NCI-H128 (cell line): ENCODE results near the gene LRCH1.
A peak's percentile ranks its signal among the peaks of the same experiment; 100 is the strongest.
"Not testable (repeated sequence)": the region's sequence is repeated elsewhere in the genome, so short reads cannot be mapped to it uniquely, and the experiment has no call there.

Source experiments
- DNase-seq: peaks from one replicate; lab custom pipeline; 2025; ENCODE audit not compliant: unreplicated experiment; lab: John Stamatoyannopoulos, UW

The LRCH1 gene, protein sequence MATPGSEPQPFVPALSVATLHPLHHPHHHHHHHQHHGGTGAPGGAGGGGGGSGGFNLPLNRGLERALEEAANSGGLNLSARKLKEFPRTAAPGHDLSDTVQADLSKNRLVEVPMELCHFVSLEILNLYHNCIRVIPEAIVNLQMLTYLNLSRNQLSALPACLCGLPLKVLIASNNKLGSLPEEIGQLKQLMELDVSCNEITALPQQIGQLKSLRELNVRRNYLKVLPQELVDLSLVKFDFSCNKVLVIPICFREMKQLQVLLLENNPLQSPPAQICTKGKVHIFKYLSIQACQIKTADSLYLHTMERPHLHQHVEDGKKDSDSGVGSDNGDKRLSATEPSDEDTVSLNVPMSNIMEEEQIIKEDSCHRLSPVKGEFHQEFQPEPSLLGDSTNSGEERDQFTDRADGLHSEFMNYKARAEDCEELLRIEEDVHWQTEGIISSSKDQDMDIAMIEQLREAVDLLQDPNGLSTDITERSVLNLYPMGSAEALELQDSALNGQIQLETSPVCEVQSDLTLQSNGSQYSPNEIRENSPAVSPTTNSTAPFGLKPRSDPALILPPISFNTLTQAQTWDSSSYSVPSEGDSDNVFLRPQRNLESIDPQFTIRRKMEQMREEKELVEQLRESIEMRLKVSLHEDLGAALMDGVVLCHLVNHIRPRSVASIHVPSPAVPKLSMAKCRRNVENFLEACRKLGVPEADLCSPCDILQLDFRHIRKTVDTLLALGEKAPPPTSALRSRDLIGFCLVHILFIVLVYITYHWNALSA

DNA sequence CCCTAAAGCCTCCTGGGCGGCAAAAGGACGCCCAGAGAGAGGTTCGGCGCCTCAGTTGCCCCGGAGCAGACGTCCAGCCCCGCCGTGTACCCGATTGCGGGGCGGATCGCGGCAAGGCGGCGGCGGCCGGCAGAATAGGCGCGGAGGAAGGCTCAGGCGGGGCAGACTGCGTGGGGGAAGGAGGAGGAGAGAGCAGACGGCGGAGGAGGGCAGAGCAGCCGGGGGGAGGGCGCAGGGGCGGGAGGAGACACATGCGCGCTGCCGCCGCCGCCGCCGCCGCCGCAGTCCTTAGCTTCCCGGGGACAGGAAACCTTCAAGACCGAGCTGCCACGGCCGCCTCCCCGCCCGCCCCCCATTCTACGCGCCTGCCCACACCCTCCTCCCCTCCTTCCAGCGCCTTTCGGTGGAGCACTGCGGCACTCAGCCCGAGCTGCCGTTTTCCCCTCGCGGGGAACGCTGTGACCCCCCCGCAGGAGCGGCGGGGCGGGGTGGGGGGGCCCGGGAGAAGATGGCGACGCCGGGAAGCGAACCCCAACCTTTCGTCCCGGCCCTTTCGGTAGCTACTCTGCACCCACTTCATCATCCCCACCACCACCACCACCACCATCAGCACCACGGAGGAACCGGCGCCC lies at the start of gene LRCH1:
Gene LRCH1, plus strand, starts transcription at position 282 of the 632 bp plus-strand sequence. Its CDS starts 227 bp downstream, at position 509.
- DNase-seq = no peak

DNA sequence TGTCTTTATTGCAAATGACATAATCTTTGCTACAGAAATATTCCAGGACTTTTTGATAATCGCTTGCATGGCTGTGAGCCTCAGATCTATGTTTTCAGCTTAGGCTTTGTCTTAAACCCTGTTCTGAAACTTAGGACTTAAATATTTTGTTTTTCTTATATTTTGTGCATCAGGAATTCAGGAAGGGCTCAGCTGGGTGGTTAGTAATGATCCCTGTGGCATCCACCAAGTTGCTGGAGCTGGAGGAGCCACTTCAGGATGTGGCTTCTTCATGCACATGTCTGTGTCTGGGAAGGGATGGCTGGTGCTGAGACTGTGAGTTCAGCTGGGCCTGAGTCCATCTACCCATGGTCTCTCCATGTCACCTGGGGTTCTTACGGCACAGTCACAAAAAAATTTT lies 48.9 kb upstream of the LRCH1 start:
- DNase-seq = no peak

DNA sequence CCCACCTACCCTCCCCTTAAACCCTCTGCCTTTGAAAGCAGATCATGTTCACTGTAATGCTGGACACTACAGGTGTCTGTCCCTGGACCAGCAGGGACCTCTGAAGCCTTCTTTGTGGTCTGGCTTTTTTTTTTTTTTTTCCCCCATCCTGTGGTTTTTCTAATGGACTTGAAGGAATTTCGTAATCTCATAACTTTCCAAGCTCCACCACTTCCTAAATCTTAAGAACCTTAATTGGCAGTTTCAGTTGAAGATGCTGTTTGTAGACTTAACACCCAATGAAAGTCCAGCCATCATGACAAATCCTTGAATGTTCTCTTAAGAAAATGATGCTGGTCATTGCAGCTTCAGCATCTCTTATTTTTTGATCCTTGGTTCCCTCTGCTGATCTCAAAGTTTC lies 45.0 kb upstream of the LRCH1 start:
- no peak for DNase-seq

DNA sequence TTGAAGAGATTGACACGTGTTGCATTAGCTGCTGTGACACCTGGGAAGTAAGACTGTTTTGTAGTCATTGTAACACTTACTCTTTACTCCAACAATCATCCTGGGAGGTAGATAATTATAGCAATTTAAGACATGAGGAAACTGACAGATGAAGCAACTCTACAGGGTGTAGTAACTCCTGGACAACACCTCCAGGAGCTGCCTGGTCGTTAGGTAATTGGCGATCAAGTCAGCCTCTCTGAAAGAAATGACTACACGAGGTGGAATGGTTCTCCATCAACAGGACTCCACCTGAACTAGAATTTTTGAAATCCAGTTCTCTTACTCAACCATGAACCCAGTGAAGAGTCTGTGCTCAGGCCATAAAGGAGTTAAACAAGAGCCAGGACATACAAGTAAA lies 43.0 kb upstream of the LRCH1 start:
- no peak for DNase-seq

DNA sequence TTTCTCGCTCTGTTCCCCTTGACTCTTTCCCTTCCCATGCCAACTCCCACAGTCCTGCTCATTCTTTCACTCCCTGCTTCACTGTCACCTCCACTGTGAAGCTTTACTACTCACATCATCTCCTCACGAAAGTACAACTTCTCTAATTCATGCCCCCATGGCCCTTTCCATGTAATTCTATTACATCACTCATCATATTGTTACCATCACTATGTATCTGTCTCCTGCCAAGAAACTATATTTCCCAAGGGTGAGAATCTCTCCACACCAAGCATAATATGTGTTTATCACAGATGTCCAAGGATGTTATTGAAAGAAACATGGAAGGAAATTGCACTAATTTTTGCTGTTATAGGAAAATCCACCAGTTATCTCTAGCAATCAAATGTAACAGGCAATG lies 37.2 kb upstream of the LRCH1 start:
- no peak for DNase-seq

DNA sequence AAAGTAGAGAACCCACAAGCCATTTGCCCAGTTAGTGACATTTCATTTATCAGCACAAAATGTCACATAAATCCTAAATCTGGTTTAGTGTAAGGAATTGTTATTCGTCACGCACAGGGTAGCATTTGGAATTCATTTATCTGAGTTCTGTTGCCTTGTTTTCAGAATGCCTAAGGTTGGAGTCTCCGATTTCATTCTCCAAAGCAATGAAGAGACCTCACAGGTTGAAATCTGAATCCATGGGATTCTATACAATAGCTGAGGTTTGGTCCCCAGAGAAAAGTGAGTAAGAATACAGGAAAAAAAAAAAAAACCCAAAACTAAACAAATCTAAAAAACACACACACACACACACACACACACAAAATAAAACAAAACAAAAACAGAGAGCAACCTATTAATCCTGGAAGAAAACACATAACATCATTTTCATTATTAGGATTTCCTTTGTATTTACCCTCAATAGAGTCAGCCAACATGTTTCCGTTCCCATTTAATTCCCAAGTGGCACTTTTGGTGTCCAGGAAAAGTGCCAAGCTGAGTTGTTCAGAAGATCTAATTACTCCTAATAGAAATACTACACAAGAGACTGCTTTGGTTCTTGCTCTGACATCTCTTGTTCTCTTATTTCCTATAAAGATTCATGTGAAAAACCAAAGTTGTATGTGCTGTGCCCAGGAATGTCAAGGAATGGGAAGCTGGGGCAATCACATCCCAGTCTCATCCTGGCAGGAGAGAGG lies 36.2 kb upstream of the LRCH1 start:
- peak; percentile 49 for DNase-seq

DNA sequence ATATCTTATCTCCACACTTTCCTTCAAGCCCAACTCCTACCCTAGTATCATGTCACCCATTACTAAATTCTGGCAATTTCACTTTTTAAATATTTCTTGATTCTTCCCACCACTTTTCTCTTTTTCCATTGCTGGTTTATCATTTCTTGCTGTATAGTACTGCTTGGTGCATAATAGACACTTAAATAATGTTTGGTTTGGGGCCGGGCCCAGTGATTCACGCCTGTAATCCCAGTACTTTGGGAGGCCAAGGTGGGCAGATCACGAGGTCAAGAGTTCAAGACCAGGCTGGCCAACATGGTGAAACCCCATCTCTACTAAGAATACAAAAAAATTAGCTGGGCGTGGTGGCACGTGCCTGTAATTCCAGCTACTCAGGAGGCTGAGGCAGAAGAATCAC lies 35.2 kb upstream of the LRCH1 start:
- not testable (repeated sequence) for DNase-seq

DNA sequence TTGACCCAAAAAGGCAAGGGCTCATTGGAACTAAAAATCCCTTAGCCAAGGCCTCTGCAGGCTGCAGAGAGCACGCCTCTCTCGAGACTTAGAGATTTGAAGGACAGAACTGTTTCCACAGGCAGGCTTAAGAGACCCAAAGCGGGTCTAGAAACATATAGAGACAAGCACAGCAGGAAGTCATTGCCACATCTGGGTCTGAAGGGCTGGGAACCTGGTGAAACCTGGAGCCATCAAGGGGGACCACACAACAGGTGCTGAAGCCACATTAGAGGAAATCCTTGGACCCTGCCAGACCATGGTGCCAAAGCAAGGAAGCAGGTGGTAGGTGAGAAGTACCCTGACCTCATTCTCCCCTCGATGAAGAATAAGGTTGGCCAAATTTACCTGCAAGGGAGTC lies 33.8 kb upstream of the LRCH1 start:
- DNase-seq = no peak

DNA sequence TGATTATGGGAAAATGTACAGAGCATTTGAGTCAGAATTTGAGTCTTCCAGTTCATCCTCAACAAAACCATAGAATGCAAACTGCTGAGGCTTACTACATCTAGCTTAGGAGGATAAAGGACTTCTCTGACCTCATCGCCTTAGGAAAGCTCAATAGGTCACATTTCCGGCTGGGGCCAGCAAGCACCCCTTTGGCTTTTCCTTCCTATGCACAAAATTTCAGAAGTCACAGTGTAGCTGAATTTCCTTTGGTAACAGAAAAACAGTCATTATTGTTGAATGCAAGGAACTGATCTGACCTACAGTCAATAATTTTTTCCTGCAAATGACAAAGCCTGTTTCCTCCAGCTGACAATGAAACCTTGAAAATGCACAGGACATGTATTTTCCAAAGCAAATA lies 32.8 kb upstream of the LRCH1 start:
- DNase-seq = no peak

DNA sequence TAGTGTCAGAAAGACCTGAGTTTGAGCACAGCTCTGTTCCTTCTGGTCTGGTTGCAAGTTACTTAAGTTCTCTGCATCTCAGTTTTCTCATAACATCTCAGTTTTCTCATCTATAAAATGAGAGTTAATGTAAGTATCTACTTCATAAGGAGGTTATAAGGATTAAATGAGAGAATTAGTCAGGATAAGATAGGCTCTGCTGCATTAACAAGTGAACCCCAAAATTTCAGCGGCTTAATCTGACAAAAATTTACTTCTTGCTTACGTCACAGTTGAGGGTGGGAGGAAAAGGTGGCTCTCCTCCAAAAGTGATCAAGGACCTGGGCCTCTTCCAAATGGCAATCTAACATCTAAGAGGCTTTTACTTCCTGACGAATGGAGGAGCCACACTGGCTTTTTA lies 31.5 kb upstream of the LRCH1 start:
- no peak for DNase-seq

DNA sequence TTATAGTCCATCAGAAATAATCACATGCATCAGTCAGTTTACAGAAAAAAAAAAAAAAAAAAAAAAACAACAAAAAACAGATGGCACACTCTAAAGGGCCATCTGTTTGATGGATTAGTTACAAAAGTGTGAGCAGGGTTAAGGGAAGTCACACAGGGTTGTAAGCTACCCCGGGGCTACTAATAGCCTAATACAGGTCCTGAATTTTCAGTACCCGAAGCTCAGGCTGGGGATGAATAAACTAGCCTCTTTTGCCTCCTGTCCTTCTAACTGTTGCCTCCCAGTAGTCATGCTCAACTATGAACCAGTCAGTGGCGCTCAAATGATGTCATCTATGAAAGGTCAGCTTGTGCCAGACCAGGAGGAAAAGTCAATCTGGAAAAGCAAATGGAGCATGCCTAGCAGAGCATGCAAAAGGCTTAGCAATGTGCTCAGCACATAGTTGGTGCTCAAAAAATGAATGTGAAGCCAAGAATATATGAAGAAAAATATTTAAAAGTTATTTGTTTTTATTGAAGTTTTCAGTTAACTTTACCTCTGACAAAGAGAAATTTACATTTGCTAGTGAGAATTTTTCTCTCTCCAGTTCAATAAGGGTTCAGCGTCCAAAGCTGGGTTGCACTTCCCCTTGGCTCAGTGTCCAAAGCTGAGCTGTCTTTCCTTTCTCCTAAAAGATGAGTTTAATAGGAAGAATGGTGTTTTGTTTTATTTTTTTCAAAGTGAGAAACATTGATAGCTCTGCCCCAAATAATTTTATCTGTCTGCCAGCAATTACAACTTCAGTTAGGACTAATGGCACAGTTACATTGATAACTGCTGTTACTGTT lies 30.8 kb upstream of the LRCH1 start:
- DNase-seq = no peak

DNA sequence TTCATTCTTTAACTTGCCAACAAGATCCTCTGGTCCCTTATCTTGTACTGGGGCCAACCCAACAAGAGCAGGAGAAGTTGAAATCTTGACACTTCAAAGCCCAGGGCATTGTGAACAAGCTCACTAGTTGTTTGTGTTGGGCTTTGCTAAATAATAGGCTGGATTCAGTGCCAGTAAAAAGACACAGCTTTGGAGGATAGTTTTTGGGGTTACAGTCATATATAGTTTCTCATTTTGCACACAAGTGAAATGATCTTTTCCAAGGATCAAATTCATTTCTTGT lies 30.3 kb upstream of the LRCH1 start:
- no peak for DNase-seq

DNA sequence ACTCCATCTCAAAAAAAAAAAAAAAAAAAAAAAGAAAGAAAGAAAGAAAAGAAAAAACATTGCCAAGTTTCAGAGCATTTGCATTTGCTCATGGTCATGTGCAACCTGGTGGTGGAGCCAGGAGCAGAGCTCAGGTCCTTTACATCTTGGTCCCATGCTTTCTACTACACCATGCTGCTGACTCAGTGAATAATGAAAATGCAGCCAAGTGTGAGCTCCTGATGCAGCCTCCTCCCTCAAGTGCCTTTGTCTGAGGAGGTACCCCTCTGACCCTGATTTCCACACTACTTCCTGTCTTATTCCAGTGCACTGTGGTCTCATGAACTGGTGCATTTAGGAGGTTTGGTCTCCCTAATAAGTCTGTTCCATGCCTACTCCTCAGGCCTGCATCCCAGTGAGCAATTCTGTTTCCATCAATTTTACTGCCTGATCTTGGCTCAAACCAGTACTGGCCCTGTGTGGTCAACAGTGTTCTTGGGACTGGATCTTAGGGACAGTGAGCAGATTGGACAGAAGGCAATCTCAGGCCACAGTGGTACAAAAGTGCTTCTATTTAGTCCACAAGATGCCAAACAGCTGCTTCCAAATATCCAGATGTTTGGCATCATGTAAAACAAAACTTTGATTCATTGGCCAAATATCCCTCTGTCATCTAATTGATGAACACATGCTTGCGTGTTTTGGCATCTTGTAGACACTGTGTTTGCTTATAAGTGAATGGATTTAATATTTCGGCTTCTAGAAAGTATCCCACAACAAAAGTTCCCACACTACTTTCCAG lies 28.8 kb upstream of the LRCH1 start:
- no peak for DNase-seq

DNA sequence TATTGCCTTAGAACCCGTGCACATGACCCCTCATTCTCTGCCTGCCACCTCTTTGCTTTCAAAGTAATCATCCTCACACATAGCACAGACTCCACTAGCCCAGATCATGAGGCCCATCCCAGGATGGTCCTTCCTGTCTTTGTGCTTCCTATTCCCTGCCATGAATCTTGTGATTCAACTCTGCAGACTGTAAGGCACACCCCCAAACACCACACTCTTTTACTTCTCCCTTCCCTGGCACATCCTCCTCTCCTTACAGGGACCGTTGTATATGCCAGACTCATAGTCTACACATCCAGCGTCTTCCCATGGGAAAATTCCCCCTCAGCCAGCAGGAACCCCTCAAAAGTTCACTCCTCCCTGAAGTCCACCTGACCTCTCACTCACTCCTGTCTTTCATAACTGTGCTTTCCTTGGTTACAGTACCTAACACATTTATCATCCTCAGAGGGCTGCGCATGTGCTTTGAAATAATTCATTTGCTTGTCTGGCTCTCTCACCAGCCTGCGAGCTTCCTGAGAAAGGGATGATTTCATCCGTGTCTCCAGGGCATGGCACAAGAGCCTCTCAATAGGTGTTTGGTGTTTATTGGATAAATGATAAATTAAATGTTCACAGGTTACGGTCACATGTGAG lies 26.8 kb upstream of the LRCH1 start:
- no peak for DNase-seq

DNA sequence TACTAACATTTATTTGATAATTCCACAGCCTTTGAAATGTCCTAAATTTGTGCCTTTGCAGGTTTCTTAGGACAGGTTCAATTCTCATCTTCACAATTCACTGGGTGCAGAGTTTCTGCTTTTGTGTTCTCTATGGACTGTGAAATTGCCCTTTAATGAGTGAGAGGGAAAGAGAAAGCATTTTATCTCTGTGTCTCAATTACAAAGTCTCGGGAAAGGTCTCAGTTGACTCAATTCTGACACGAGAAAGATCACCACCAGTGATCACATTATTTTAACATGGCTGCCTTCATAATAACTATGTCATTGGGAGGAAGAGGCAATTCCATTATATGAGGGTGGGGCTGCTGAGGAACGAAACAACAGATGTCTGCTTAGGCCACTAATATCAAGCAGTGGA lies 26.2 kb upstream of the LRCH1 start:
- no peak for DNase-seq

DNA sequence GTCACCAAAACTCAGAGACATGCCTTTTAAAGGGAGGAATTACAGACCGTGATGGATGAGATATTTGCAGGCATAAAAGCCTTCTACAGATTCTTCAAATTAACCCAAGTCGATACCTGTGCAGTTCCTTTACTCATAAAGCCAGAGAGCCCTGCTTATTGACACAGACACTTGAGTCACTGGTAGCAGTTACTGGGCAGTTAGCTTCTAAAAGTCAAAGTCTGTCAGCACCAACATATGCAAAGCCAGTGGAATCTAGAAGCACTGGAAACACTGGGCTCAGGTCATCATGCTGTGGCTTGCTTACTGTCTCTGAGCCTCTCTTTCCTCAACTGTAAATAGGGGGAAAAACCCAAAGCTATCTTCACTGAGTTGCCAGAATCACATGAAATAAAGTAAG lies 25.7 kb upstream of the LRCH1 start:
- DNase-seq = no peak

DNA sequence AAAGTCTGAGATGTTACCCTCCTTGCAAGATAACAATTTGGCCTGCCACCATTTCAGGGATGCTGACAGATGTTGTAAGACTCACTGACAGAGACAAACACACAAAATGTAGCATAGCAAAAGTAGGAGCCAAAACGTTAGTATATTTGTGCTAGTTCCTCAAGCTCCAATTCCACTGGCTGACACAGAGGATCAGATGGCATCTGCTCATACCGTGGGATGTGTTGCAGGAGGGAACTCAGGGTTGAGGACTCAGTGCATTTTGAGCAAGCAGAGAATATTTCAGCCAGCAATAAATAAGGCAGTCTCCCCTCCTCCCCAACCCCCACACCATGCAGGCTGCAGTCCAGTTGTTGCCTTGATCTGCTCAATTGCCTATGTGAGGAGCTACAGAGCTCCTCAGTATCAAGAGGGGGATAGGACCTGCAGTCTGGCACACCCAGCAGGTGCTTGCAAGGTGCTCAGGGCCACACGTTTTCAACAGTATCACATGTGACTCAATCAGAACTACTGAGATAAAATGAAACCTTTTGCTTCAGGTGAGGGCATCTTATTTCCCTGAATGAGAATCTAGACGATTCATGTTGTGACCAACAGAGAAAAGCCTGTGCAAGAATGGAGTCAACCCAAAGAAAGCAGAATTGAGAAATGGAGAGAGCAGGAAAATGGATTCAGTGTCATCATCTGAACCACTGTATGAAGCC lies 23.6 kb upstream of the LRCH1 start:
- DNase-seq = no peak

DNA sequence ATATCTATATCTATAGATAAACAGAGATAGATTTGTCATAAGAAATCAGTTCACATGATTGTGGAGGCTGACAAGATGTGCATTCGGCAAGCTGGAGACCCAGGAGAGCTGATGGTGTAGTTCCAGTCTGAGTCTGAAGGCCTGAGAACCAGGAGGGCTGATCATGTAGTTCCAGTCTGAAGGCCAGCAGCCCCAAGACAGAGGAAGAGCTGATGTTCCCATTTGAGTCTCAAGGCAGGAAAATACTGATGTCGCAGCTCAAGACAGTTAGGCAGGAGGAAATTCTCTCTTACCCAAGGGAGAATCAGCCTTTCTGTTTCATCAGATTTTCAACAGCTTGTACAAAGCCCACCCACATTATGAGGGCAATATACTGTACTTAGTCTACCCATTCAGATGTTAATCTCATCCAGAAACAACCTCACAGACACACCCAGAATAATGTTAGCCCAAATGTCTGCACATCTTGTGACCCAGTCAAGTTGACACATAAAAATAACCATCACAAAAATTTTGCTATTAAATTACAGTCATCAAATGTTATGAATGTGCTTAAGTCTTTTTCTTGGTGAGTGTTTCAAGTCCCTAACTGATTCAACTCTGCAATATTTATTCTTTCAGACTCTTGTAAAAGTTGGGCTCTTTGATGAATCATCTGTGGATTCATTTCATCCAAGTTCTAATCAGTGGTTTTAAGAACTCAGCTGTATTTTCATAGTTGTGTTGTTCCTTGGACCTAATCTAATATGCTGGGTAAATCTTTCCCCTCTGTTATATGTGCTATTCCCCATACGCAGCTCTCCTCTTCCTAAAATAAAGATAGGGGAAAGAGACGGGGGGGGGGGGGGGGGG lies 22.7 kb upstream of the LRCH1 start:
- DNase-seq = no peak
